Suprapubic skin (tissue), 4 donors: ENCODE data around the gene UGT1A3. TPM values are rescaled to one million over a fixed set of nuclear protein-coding genes. Genes with fewer than 3 reads are reported as not detected.
"Not testable (repeated sequence)": the region's sequence is repeated elsewhere in the genome, so short reads cannot be mapped to it uniquely, and the experiment has no call there.

ENCODE experiments used
- DNase-seq, 2 donors: peaks; one replicate each; pipeline ENCODE4 v3.0.0-alpha.2; 2019; ENCODE audit warnings: low spot score in 2 of 2
- H3K27ac ChIP-seq: fragments of 200-600 bp; sonication (generic); one replicate; pipeline ENCODE4 v1.5.1; 2019
- H3K27me3 ChIP-seq: fragments of 200-600 bp; sonication (generic); one replicate; pipeline ENCODE4 v1.5.1; 2019
- H3K36me3 ChIP-seq: fragments of 200-600 bp; sonication (generic); one replicate; pipeline ENCODE4 v1.5.1; 2019
- H3K4me1 ChIP-seq: fragments of 200-600 bp; sonication (generic); one replicate; pipeline ENCODE4 v1.5.1; 2019
- H3K4me3 ChIP-seq: fragments of 200-600 bp; sonication (generic); one replicate; pipeline ENCODE4 v1.5.1; 2019; ENCODE audit warnings: mild to moderate bottlenecking
- H3K9me3 ChIP-seq: fragments of 200-600 bp; sonication (generic); one replicate; pipeline ENCODE4 v1.5.1; 2019
- EP300 ChIP-seq: sonication (generic); formaldehyde crosslinking; IDR thresholded peaks from one replicate; pipeline ENCODE4 v1.6.1; 2017; ENCODE audit warnings: antibody characterized with exemption
- POLR2A ChIP-seq, 2 donors: fragments of 450-650 bp; IDR thresholded peaks; one replicate each; pipeline ENCODE4 v1.6.1; 2017; ENCODE audit warnings: antibody characterized with exemption in 2 of 2, mild to moderate bottlenecking in 2 of 2, moderate library complexity in 2 of 2
- POLR2AphosphoS5 ChIP-seq, 3 donors: sonication (generic); formaldehyde crosslinking; IDR thresholded peaks; one replicate each; pipeline ENCODE4 v1.6.1; 2017; ENCODE audit warnings: antibody characterized with exemption in 3 of 3
- WGBS: methylation state at CpG from one replicate; pipeline ENCODE4 v1.1.5; 2018; 5-methylcytosine and 5-hydroxymethylcytosine counted together
- total RNA-seq, 4 donors: library from RNA; depleted of rRNA; stranded (reverse); fragments of >200 nt; gene quantifications; one replicate each; pipeline ENCODE4 v1.1.0, GENCODE V29; 2016
- TF ChIP-seq, protein P1 (sequence below), 2 donors: fragments of 200-600 bp in 1 of 2; fragments of 450-650 bp in 1 of 2; sonication (generic) in 1 of 2; IDR thresholded peaks; one replicate each; pipeline ENCODE4 v1.5.1; 2016 to 2019; ENCODE audit warnings: antibody characterized with exemption in 2 of 2, mild to moderate bottlenecking in 1 of 2, moderate library complexity in 1 of 2

UGT1A3 gene
- total RNA-seq, 4 donors from 2014 or later = 0.98 to 3.0 TPM; not detected in 2

DNA sequence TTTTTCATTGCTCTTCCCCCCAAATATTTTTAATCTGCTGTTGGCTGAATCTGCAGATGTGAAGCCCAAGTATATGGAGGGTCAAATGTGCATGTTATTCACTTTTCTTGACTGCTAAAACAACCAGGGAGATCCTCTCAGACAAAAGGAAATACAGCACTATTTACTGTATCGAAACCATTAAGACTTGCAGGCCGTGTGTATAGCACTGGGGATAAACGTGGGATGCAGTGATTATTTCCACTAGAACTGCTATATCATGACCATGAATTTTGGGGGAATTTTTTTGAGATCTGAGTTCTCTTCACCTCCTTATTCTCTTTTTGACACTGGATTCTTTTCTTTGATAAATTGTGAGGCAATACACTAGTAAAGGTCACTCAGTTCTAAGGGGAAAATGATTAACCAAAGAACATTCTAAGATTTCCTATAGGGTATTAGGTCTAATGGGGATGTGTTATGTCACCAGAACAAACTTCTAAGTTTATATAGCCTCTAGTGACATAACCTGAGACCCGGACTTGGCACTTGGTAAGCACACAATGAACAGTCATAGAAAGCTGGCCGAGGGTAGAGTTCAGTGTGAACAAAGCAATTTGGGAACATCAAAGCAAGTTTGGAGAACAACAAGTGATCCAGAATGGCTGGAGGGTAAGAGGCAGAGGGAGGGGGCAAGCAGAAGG, 16.4 kb downstream of the UGT1A3 start:
- Histone ChIP-seq H3K4me1 (no peaks in the 10 kb centered on the region), H3K27ac (no peak overlapping the region), H3K4me3 (no peak overlapping the region), H3K9me3 (no peaks in the 10 kb centered on the region), H3K36me3 (no peaks in the 10 kb centered on the region), H3K27me3 (no peaks in the 10 kb centered on the region)
- no peak for TF ChIP-seq POLR2AphosphoS5 (IDR thresholded peaks at IDR 0.05)
- TF ChIP-seq, protein P1, sequence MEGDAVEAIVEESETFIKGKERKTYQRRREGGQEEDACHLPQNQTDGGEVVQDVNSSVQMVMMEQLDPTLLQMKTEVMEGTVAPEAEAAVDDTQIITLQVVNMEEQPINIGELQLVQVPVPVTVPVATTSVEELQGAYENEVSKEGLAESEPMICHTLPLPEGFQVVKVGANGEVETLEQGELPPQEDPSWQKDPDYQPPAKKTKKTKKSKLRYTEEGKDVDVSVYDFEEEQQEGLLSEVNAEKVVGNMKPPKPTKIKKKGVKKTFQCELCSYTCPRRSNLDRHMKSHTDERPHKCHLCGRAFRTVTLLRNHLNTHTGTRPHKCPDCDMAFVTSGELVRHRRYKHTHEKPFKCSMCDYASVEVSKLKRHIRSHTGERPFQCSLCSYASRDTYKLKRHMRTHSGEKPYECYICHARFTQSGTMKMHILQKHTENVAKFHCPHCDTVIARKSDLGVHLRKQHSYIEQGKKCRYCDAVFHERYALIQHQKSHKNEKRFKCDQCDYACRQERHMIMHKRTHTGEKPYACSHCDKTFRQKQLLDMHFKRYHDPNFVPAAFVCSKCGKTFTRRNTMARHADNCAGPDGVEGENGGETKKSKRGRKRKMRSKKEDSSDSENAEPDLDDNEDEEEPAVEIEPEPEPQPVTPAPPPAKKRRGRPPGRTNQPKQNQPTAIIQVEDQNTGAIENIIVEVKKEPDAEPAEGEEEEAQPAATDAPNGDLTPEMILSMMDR (IDR thresholded peaks at IDR 0.05) = no peak
- TF ChIP-seq EP300 = no peak
- no peak for TF ChIP-seq POLR2A (IDR thresholded peaks at IDR 0.05)
- WGBS = 77% methylated on average over 5 of the region's 5 CpGs
- no peak for DNase-seq

DNA sequence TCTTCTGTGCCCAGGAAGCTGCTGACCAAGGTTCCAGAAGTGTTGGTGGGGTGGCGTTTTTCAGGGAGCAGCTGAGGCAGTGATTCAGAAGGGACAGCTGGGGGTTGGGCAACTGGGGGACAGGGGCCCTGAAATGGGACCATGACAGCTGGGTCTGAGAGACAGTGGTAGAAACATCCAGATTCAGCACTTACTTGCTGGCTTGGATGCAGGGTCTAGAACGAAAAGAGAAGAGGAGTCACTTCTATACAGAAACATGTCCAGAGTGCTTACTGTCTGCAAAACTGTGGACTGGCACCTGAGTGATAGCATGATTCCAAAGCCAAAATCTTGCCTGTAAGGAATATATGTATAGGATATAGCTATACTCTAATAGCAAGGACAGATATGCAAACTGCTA, 17.0 kb downstream of the UGT1A3 start:
- H3K27me3 ChIP-seq, DNase-seq, H3K4me3 ChIP-seq, H3K4me1 ChIP-seq, H3K36me3 ChIP-seq, H3K27ac ChIP-seq, H3K9me3 ChIP-seq: not testable (repeated sequence)
- 74% methylated on average over 2 of the region's 2 CpGs for WGBS

DNA sequence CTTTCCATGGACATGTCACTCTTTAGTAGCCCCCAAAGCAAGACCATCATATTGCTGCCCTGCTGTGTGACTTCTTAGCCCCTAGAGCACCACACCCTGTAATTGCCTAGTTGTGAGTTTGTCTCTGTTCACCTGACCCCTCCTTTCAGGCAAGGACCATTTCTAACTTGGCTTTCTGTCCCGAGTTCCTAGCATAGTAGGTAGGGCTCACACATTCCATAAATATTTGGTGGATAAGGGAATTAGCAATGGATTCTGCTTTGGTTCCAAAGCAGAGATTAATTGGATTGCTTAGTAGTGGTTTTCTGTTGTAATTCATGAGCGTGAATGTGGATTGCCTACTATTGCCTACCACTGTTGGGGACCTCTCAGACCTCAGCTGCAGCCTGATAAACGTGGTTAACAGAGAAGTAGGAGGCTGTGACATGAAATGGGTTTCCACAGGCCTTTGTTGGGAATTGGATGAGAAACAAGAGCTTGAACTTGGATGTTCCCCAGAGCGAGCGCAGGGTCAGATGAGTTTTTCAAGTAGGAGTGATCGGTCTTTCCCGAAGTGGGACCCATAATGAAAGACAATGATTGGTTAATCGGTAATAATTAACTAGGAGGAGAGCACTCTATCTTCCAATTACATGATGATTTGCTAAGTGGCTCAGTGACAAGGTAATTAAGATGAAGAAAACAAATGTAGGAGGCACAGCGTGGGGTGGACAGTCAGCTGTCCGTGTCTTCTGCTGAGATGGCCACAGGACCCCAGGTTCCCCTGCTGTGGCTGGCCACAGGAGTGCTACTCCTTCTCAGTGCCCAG, 17.8 kb downstream of the UGT1A3 start:
- Histone ChIP-seq H3K27ac (no peak overlapping the region), H3K9me3 (no peaks in the 10 kb centered on the region), H3K4me3 (no peak overlapping the region), H3K36me3 (no peaks in the 10 kb centered on the region), H3K27me3 (no peaks in the 10 kb centered on the region), H3K4me1 (no peaks in the 10 kb centered on the region)
- TF ChIP-seq POLR2A (IDR thresholded peaks at IDR 0.05) (no peak), EP300 (no peak), POLR2AphosphoS5 (IDR thresholded peaks at IDR 0.05) (no peak)
- TF ChIP-seq, protein P1 (IDR thresholded peaks at IDR 0.05) = no peak
- WGBS = 79% methylated on average over 10 of the region's 10 CpGs
- no peak for DNase-seq

DNA sequence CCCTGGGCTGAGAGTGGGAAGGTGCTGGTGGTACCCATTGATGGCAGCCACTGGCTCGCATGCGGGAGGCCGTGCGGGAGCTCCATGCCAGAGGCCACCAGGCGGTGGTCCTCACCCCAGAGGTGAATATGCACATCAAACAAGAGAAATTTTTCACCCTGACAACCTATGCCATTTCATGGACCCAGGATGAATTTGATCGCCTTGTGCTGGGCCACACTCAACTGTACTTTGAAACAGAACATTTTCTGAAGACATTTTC, 18.4 kb downstream of the UGT1A3 start:
- H3K27ac ChIP-seq = no peak overlapping the region
- H3K4me3 ChIP-seq = no peak overlapping the region
- H3K4me1 ChIP-seq = no peaks in the 10 kb centered on the region
- WGBS = 91% methylated on average over 4 of the region's 6 CpGs
- TF ChIP-seq POLR2AphosphoS5 (IDR thresholded peaks at IDR 0.05) = no peak
- TF ChIP-seq, protein P1 (IDR thresholded peaks at IDR 0.05) = no peak
- no peak for TF ChIP-seq EP300
- TF ChIP-seq POLR2A (IDR thresholded peaks at IDR 0.05) = no peak
- no peaks in the 10 kb centered on the region for H3K27me3 ChIP-seq
- H3K9me3 ChIP-seq = no peaks in the 10 kb centered on the region
- no peak for DNase-seq
- no peaks in the 10 kb centered on the region for H3K36me3 ChIP-seq

DNA sequence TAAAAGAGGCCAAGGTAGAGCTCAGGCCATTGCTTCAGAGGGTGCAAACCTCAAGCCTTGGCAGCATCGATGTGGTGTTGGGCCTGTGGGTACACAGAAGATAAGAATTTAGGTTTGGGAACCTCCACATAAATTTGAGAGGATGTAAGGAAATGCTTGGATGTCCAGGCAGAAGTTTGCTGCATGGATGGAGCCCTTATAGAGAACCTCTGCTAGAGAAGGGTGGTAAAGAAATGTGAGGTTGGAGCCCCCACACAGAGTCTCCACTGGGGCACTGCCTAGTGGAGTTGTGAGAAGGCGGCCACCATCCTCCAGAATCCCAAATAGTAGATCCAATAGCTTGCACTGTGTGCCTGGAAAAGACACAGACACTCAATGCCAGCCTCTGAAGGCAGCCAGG, 21.8 kb downstream of the UGT1A3 start:
- not testable (repeated sequence) for H3K4me3 ChIP-seq, DNase-seq, H3K4me1 ChIP-seq, H3K36me3 ChIP-seq, H3K27ac ChIP-seq, H3K27me3 ChIP-seq, H3K9me3 ChIP-seq
- WGBS = 71% methylated on average over 2 of the region's 2 CpGs

DNA sequence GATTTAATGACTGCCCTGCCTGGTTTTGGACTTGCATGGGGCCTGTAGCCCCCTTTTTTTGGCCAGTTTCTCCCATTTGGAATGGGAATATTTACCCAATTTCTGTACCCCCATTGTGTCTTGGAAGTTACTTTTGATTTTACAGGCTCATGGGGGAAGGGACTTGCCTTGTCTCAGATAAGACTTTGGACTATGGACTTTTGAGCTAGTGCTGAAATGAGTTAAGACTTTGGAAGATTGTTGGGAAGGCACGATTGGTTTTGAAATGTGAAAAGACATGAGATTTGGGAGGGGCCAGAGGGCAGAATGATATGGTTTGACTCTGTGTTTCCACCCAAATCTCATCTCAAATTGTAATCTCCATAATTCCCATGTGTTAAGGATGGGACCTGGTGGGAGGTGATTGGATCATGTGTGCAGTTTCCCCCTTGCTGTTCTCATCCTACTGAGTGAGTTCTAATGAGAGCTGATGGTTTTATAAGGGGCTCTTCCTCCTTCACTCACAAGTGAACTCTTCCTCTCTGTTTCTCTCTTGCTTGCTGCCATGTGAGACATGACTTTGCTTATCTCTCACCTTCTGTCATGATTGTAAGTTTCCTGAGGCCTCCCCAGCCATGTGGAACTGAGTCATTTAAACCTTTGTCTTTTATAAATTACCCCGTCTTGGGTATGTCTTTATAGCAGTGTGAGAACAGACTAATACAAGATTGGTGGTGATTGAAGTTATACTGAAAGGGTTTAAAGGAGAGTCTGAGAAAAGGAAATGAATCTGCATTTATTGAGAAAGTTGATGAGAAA, 22.6 kb downstream of the UGT1A3 start:
- not testable (repeated sequence) for H3K4me1 ChIP-seq, H3K27ac ChIP-seq, DNase-seq, H3K27me3 ChIP-seq, H3K9me3 ChIP-seq, H3K4me3 ChIP-seq, H3K36me3 ChIP-seq
- WGBS = 71% methylated on average over 2 of the region's 2 CpGs
